CD14-positive monocyte (primary cell): Measurements from ENCODE around the gene BCAR1. TPM values are rescaled to one million over a fixed set of nuclear protein-coding genes. Genes with fewer than 3 reads are reported as not detected.
"Not testable (repeated sequence)": the region's sequence is repeated elsewhere in the genome, so short reads cannot be mapped to it uniquely, and the experiment has no call there.

Experiments
- DNase-seq, 3 donors: peaks; one replicate each; pipeline ENCODE4 v3.0.0-alpha.2; 2011 to 2022
- H2AFZ ChIP-seq: 2 replicates; pipeline ENCODE4 v1.6.0; 2012; ENCODE audit warnings: mild to moderate bottlenecking, low read depth, low read length, inconsistent platforms; ENCODE audit not compliant: insufficient read depth, poor library complexity, severe bottlenecking
- H3K27ac ChIP-seq, 2 donors: 1 replicate in 1 of 2; 2 replicates in 1 of 2; pipeline ENCODE4 v1.5.1; 2012 to 2013; ENCODE audit warnings: low read length in 2 of 2, control low read depth in 1 of 2, inconsistent platforms in 1 of 2, low read depth in 1 of 2, mild to moderate bottlenecking in 1 of 2
- H3K27me3 ChIP-seq, 2 donors: one replicate each; pipeline versions ENCODE4 v1.6.0 to v1.6.1; 2011 to 2013; ENCODE audit warnings: low read length in 2 of 2; ENCODE audit not compliant: control insufficient read depth in 2 of 2, insufficient read depth in 2 of 2
- H3K36me3 ChIP-seq, 2 donors: replicated peaks in 1 of 2; 1 replicate in 1 of 2; 2 replicates in 1 of 2; pipeline versions ENCODE4 v1.5.1 to v1.6.1; 2012 to 2013; ENCODE audit warnings: low read length in 2 of 2, control low read depth in 1 of 2, inconsistent platforms in 1 of 2, mild to moderate bottlenecking in 1 of 2; ENCODE audit not compliant: insufficient read depth in 2 of 2, control insufficient read depth in 1 of 2
- H3K4me1 ChIP-seq, 2 donors: 1 replicate in 1 of 2; 2 replicates in 1 of 2; pipeline versions ENCODE4 v1.5.1 to v1.6.1; 2012 to 2013; ENCODE audit warnings: low read length in 2 of 2, control low read depth in 1 of 2, inconsistent platforms in 1 of 2, mild to moderate bottlenecking in 1 of 2, moderate library complexity in 1 of 2; ENCODE audit not compliant: insufficient read depth in 2 of 2, control insufficient read depth in 1 of 2
- H3K4me2 ChIP-seq: replicated peaks from 2 replicates; pipeline ENCODE3; 2012; ENCODE audit warnings: low read length, moderate library complexity, mild to moderate bottlenecking; ENCODE audit not compliant: poor library complexity, severe bottlenecking; ENCODE audit errors: extremely low read depth
- H3K4me3 ChIP-seq, 3 experiments: fragments of 200-600 bp in 1 of 3; sonication (generic) in 1 of 3; replicated peaks in 1 of 3; 1 replicate in 2 of 3; 2 replicates in 1 of 3; pipeline ENCODE4 v1.5.1; 2011 to 2013; ENCODE audit warnings: low read length in 3 of 3, mild to moderate bottlenecking in 3 of 3, control low read depth in 2 of 3, low read depth in 2 of 3, inconsistent platforms in 1 of 3, moderate library complexity in 1 of 3
- H3K79me2 ChIP-seq: 2 replicates; pipeline ENCODE4 v1.6.0; 2012; ENCODE audit warnings: mild to moderate bottlenecking, control low read depth, inconsistent platforms, low read length, moderate library complexity; ENCODE audit not compliant: insufficient read depth
- H3K9ac ChIP-seq: 2 replicates; pipeline ENCODE4 v1.6.0; 2017; ENCODE audit warnings: low read length, mild to moderate bottlenecking; ENCODE audit not compliant: insufficient read depth, poor library complexity, severe bottlenecking
- H3K9me3 ChIP-seq, 2 donors: replicated peaks in 1 of 2; 1 replicate in 1 of 2; 2 replicates in 1 of 2; pipeline versions ENCODE4 v1.5.1 to v1.6.1; 2012 to 2013; ENCODE audit warnings: low read length in 2 of 2, control low read depth in 1 of 2; ENCODE audit not compliant: control insufficient read depth in 1 of 2, insufficient read depth in 1 of 2
- H4K20me1 ChIP-seq: 2 replicates; pipeline ENCODE4 v1.6.0; 2012; ENCODE audit warnings: mild to moderate bottlenecking, low read length, control low read depth, moderate library complexity; ENCODE audit not compliant: insufficient read depth
- H3K27ac Mint-ChIP-seq, 7 donors: one replicate each; pipeline ENCODE4 v1.8.0; 2020; ENCODE audit warnings: mild to moderate bottlenecking in 7 of 7, mixed read lengths in 7 of 7, moderate library complexity in 6 of 7, inconsistent platforms in 2 of 7
- H3K27me3 Mint-ChIP-seq, 3 donors: one replicate each; pipeline ENCODE4 v1.8.0; 2021 to 2022; ENCODE audit warnings: low read depth in 3 of 3, mild to moderate bottlenecking in 3 of 3, mixed read lengths in 3 of 3, moderate library complexity in 3 of 3, inconsistent platforms in 1 of 3
- H3K36me3 Mint-ChIP-seq, 2 donors: one replicate each; pipeline ENCODE4 v1.8.0; 2020; ENCODE audit warnings: mixed read lengths in 2 of 2, inconsistent platforms in 1 of 2, mild to moderate bottlenecking in 1 of 2
- H3K4me1 Mint-ChIP-seq: one replicate; pipeline ENCODE4 v1.8.0; 2020; ENCODE audit warnings: mild to moderate bottlenecking, mixed read lengths
- H3K4me3 Mint-ChIP-seq, 2 donors: one replicate each; pipeline ENCODE4 v1.8.0; 2020; ENCODE audit warnings: mild to moderate bottlenecking in 2 of 2, mixed read lengths in 2 of 2, moderate library complexity in 1 of 2
- H3K9me3 Mint-ChIP-seq, 7 donors: one replicate each; pipeline ENCODE4 v1.8.0; 2020 to 2022; ENCODE audit warnings: mixed read lengths in 7 of 7, mild to moderate bottlenecking in 6 of 7, moderate library complexity in 6 of 7, inconsistent platforms in 2 of 7
- WGBS: methylation state at CpG from one replicate; pipeline ENCODE4 v1.1.5; 2013; ENCODE audit warnings: missing lambda C conversion rate; ENCODE audit not compliant: insufficient coverage; 5-methylcytosine and 5-hydroxymethylcytosine counted together
- intact Hi-C, 2 donors: fragments of 100-400 bp; cut with micrococcal nuclease; formaldehyde crosslinking; loops; one replicate each; pipeline versions ENCODE4 v1.15.0 to v1.15.1; 2023
- polyA plus RNA-seq, 3 donors: library from polyadenylated mRNA; depleted of rRNA in 1 of 3; unstranded in 2 of 3; stranded (reverse) in 1 of 3; fragments of 300-500 nt in 2 of 3; fragments of >200 nt in 1 of 3; fragmentation: Illumina TruSeq in 2 of 3; gene quantifications; 1 replicate in 2 of 3; 2 replicates in 1 of 3; pipeline ENCODE4 v1.2.3, GENCODE V29; 2012 to 2021
- TF ChIP-seq, protein P1 (sequence below): fragments of 200-600 bp; IDR thresholded peaks from one replicate; pipeline ENCODE4 v1.8.0; 2022; ENCODE audit warnings: antibody characterized with exemption, mild to moderate bottlenecking

Gene BCAR1
- polyA plus RNA-seq, 3 donors, result not detected

DNA sequence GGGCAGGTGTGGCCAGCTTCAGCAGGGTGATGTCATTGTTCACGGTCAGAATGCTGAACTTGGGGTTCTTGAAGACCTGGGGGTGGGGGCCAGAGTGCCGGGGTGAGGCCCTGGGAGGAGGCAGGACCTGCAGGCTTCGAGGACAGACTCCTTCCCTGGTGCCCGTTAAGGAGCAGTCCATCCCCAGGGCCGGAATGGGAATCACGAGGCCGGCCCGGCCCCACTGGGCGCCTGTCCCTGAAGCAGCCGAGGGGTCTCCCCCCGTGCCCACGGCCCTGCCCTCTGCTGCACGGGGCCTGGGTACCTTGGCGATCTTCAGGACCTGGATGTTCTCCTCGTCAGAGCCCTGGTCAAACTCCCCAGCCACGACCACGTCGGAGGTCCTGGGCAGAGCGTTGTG is 46.0 kb downstream of the BCAR1 start:
- H3K36me3 Mint-ChIP-seq, H3K36me3 ChIP-seq, H3K9me3 Mint-ChIP-seq, H3K4me3 ChIP-seq, H3K27ac Mint-ChIP-seq, H3K79me2 ChIP-seq, H4K20me1 ChIP-seq, H3K4me3 Mint-ChIP-seq, H3K4me1 ChIP-seq, H3K4me1 Mint-ChIP-seq, H3K4me2 ChIP-seq, DNase-seq, H3K9me3 ChIP-seq, H2AFZ ChIP-seq, intact Hi-C loops, H3K27ac ChIP-seq, H3K9ac ChIP-seq: not testable (repeated sequence)
- peaks cover 46 to 71% (median 50%) of the 10 kb centered on the region in 3 donors for H3K27me3 Mint-ChIP-seq
- no CpG with 5 or more reads among the region's 19 CpGs for WGBS
- H3K27me3 ChIP-seq, result peaks cover 0 to 25% of the 10 kb centered on the region in 2 donors

DNA sequence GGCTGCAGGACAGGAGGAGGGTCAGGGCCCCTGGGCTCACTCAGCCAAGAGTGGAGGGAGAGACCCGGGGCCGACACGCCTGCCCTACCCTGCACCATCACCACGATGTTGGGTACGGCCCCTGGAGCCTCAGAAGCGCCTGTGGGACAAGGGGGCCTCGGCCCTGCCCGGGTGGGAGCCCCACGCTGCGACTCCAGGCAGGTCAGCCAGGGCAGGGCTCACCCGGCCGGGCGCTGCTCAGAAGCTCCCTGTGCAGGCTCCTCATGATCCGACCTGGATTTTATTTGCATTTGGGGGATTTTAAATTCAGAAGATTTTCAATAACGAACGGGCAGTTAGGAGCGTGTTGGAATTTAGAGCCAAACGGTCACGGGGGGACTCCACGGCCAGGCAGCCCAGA is 46.5 kb downstream of the BCAR1 start:
- H3K27ac ChIP-seq, H3K36me3 Mint-ChIP-seq, H2AFZ ChIP-seq, H3K36me3 ChIP-seq, H3K9me3 Mint-ChIP-seq, H3K4me3 Mint-ChIP-seq, H3K4me1 ChIP-seq, H3K4me1 Mint-ChIP-seq, intact Hi-C loops, H4K20me1 ChIP-seq, H3K27ac Mint-ChIP-seq, DNase-seq, H3K4me2 ChIP-seq, H3K4me3 ChIP-seq, H3K79me2 ChIP-seq, H3K9me3 ChIP-seq, H3K9ac ChIP-seq: not testable (repeated sequence)
- WGBS, result no CpG with 5 or more reads among the region's 20 CpGs
- H3K27me3 ChIP-seq, result peaks cover 0 to 30% of the 10 kb centered on the region in 2 donors
- peaks cover 49 to 72% (median 53%) of the 10 kb centered on the region in 3 donors for H3K27me3 Mint-ChIP-seq

DNA sequence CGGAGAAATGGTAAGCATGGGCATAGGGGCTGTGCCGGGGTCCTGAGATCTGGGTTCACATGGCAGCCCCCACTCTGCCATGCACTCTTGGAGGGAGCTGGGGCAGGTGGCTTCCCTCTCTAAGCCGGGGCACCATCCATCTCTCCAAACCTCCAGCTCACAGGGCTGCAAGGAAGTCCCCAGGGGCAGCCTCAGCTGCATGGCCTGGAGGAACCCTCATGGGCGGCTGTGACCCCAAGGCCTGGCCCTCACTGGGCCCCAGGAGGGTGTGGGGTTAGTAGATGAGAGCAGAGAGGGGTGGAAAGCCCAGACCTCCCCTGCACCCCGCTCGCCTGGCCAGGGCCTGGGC is 47.0 kb downstream of the BCAR1 start:
- no peak overlapping the region for H3K27ac Mint-ChIP-seq
- H3K36me3 Mint-ChIP-seq, result no peaks in the 10 kb centered on the region
- H3K4me1 Mint-ChIP-seq, result peaks cover 4% of the 10 kb centered on the region
- Histone ChIP-seq H3K4me3 (no peak overlapping the region), H3K9me3 (no peaks in the 10 kb centered on the region), H4K20me1 (no peaks in the 10 kb centered on the region), H3K27ac (no peak overlapping the region), H3K4me2 (no peak overlapping the region), H3K79me2 (no peaks in the 10 kb centered on the region), H3K36me3 (no peaks in the 10 kb centered on the region), H2AFZ (no peak overlapping the region), H3K27me3 (peaks cover 0 to 33% of the 10 kb centered on the region in 2 donors), H3K4me1 (no peaks in the 10 kb centered on the region), H3K9ac (no peak overlapping the region)
- H3K27me3 Mint-ChIP-seq, result peaks cover 51 to 75% (median 56%) of the 10 kb centered on the region in 3 donors
- peaks cover 0 to 3% (median 0%) of the 10 kb centered on the region in 7 donors for H3K9me3 Mint-ChIP-seq
- intact Hi-C loops, result no loop called here
- H3K4me3 Mint-ChIP-seq, result no peak overlapping the region
- TF ChIP-seq, protein P1, sequence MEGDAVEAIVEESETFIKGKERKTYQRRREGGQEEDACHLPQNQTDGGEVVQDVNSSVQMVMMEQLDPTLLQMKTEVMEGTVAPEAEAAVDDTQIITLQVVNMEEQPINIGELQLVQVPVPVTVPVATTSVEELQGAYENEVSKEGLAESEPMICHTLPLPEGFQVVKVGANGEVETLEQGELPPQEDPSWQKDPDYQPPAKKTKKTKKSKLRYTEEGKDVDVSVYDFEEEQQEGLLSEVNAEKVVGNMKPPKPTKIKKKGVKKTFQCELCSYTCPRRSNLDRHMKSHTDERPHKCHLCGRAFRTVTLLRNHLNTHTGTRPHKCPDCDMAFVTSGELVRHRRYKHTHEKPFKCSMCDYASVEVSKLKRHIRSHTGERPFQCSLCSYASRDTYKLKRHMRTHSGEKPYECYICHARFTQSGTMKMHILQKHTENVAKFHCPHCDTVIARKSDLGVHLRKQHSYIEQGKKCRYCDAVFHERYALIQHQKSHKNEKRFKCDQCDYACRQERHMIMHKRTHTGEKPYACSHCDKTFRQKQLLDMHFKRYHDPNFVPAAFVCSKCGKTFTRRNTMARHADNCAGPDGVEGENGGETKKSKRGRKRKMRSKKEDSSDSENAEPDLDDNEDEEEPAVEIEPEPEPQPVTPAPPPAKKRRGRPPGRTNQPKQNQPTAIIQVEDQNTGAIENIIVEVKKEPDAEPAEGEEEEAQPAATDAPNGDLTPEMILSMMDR, result no peak
- no peak for DNase-seq
- no CpG with 5 or more reads among the region's 6 CpGs for WGBS
